ENCODE results near the gene AOC2. TPM values are rescaled to one million over a fixed set of nuclear protein-coding genes. Genes with fewer than 3 reads are reported as not detected.

Gene AOC2
- total and polyA plus RNA-seq, 2 of the 13 experiments (the other 11 are each of a cell fraction or from before 2014, with no cell fraction given) = 1.2 to 3.3 TPM

- TF ChIP-seq ZNF318 (CRISPR knock-in tag; IDR thresholded peaks at IDR 0.05) (no peak), SNAI1 (CRISPR knock-in tag; IDR thresholded peaks at IDR 0.05; ENCODE audit: borderline replicate concordance) (peak; percentile 31; the same call in 1 of the 2 replicates), MAZ (IDR thresholded peaks at IDR 0.05; ENCODE audit: borderline replicate concordance, low read depth, low read length) (no peak), MAZ (CRISPR knock-in tag; IDR thresholded peaks at IDR 0.05; ENCODE audit: low read depth) (0 out of 2 replicates have a peak, but pooled peaks have one; percentile 19), CHD4 (IDR thresholded peaks at IDR 0.05; ENCODE audit: borderline replicate concordance, low read length) (peak; percentile 67; the same call in 1 of the 2 replicates), ZNF512B (CRISPR knock-in tag; IDR thresholded peaks at IDR 0.05; ENCODE audit: borderline replicate concordance) (no peak), TRIM22 (IDR thresholded peaks at IDR 0.05) (no peak), ZNF331 (CRISPR knock-in tag; IDR thresholded peaks at IDR 0.05) (peak; percentile 71; the same call in 1 of the 2 replicates), ZNF670 (CRISPR knock-in tag; IDR thresholded peaks at IDR 0.05; ENCODE audit: borderline replicate concordance) (peak; percentile 40; the same call in 1 of the 2 replicates), SAP130 (CRISPR knock-in tag; IDR thresholded peaks at IDR 0.05; ENCODE audit: low read depth) (peak; percentile 79), PAXIP1 (CRISPR knock-in tag; conservative IDR thresholded peaks at IDR 0.05) (peak; percentile 73), NCOA2 (CRISPR knock-in tag; IDR thresholded peaks at IDR 0.05) (peak; percentile 48)
Observed at GRCh38 chr17:42832213-42832933, 12.0 kb upstream of the AOC2 start (continued).

All from HepG2 (cell line).